HUES48 (cell line): ENCODE measurements around the gene PNMA5.
"Not testable (repeated sequence)": the region's sequence is repeated elsewhere in the genome, so short reads cannot be mapped to it uniquely, and the experiment has no call there.

Experiments used
- H3K27ac ChIP-seq: one replicate; pipeline ENCODE4 v1.7.0; 2013; ENCODE audit warnings: low read depth, low read length, inconsistent platforms
- H3K27me3 ChIP-seq: 2 replicates; pipeline ENCODE4 v1.6.1; 2013; ENCODE audit warnings: mild to moderate bottlenecking, low read length; ENCODE audit not compliant: control insufficient read depth, insufficient read depth
- H3K36me3 ChIP-seq: 2 replicates; pipeline ENCODE4 v1.6.1; 2013; ENCODE audit warnings: low read length; ENCODE audit not compliant: control insufficient read depth, insufficient read depth
- H3K4me1 ChIP-seq: 2 replicates; pipeline ENCODE4 v1.6.1; 2013; ENCODE audit warnings: mild to moderate bottlenecking, low read length; ENCODE audit not compliant: control insufficient read depth, insufficient read depth
- H3K4me3 ChIP-seq: 2 replicates; pipeline ENCODE4 v1.5.1; 2013; ENCODE audit warnings: mild to moderate bottlenecking, low read depth, low read length
- H3K9ac ChIP-seq: 2 replicates; pipeline ENCODE4 v1.6.1; 2013; ENCODE audit warnings: mild to moderate bottlenecking, low read depth, low read length, moderate library complexity
- H3K9me3 ChIP-seq: 2 replicates; pipeline ENCODE4 v1.6.1; 2013; ENCODE audit warnings: low read length; ENCODE audit not compliant: control insufficient read depth, insufficient read depth

Gene PNMA5

DNA sequence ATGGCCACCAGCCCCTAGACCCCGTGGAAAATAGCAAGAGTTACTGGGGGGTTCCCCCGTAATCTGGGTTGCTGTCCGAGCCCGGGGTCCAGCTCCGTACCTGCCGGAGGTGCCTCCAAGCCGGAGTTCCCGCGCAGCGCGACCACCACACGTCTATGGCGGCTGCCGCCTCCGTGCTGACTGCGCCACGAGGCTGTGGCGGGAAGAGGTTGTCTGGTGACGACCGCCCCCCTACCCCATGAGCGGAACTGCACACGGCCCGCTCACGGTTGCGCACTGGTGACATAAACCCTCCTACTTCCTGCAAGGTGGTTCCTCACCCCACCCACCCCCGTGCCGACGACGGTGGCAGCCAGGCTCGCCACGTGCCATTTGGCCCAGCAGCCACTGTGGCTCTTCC, at the start of gene PNMA5:
PNMA5 (minus strand) TSS at position 184 of the 400 bp plus-strand sequence. CDS start 2,518 bp downstream, outside the sequence.
- Histone ChIP-seq H3K4me3 (no peak within 1 kb of the TSS), H3K4me1 (no peaks in the 10 kb centered on the region), H3K36me3 (no peaks in the 10 kb centered on the region), H3K9me3 (peaks cover 20% of the 10 kb centered on the region), H3K9ac (no peak within 1 kb of the TSS), H3K27me3 (no peaks in the 10 kb centered on the region), H3K27ac (no peak within 1 kb of the TSS)

DNA sequence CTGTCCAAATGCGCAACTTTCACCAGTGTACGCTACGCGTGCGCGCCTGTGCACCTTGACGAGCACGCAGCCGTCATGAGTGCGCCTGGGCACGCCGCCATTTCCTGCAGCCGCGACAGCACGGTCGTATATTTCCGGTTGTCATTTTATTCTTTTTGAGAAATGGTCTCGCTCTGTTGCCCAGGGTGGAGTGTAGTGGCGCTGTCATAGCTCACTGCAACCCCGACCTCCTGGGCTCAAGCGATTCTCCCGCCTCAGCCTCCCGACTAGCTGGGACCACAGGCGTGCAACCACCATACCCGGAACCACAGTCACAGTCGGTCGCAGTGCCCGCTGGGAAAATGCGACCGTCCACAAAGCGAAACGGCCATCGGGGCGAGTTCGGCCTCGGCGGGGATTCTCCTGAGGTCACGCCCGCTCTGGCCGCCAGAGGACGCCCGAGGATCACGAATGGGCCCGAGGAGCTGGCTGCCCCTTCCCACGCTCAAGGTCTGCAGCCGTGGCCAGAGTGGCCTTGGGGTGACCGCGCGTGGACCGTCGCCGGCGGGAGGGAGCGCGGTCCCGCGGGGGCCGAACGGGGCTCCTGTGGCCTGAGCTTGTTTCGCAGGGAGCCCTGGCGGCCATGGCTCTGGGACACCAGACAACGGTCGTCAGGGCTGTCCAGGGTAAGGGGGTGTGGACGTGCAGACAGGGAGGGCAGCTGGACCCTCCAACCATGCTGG, 38.6 kb upstream of the PNMA5 start:
- Histone ChIP-seq H3K4me3 (peak overlapping the region; percentile 38; the same call in 1 of the 2 replicates), H3K27me3 (no peaks in the 10 kb centered on the region), H3K9ac (no peak overlapping the region), H3K4me1 (no peaks in the 10 kb centered on the region), H3K27ac (no peak overlapping the region), H3K36me3 (no peaks in the 10 kb centered on the region), H3K9me3 (peaks cover 47% of the 10 kb centered on the region)

- H3K27me3 ChIP-seq, result no peaks in the 10 kb centered on the region
- no peak overlapping the region for H3K4me3 ChIP-seq
- H3K9ac ChIP-seq, result no peak overlapping the region
- H3K9me3 ChIP-seq, result peaks cover 39% of the 10 kb centered on the region
- no peak overlapping the region for H3K27ac ChIP-seq
- H3K36me3 ChIP-seq, result no peaks in the 10 kb centered on the region
- no peaks in the 10 kb centered on the region for H3K4me1 ChIP-seq
These were observed 36.9 kb upstream of the PNMA5 start for GRCh38 chrX:153030801-153031200.

GRCh38 chrX:153029875-153030274, 36.0 kb upstream of the PNMA5 start:
- Histone ChIP-seq H3K27me3 (no peaks in the 10 kb centered on the region), H3K27ac (no peak overlapping the region), H3K9me3 (peaks cover 38% of the 10 kb centered on the region), H3K9ac (no peak overlapping the region), H3K4me1 (no peaks in the 10 kb centered on the region), H3K36me3 (no peaks in the 10 kb centered on the region), H3K4me3 (no peak overlapping the region)

GRCh38 chrX:153029162-153029561, 35.2 kb upstream of the PNMA5 start:
- H3K36me3 ChIP-seq, result no peaks in the 10 kb centered on the region
- H3K27me3 ChIP-seq, result no peaks in the 10 kb centered on the region
- no peak overlapping the region for H3K27ac ChIP-seq
- no peak overlapping the region for H3K4me3 ChIP-seq
- H3K4me1 ChIP-seq, result no peaks in the 10 kb centered on the region
- H3K9me3 ChIP-seq, result peaks cover 38% of the 10 kb centered on the region
- H3K9ac ChIP-seq, result no peak overlapping the region

DNA sequence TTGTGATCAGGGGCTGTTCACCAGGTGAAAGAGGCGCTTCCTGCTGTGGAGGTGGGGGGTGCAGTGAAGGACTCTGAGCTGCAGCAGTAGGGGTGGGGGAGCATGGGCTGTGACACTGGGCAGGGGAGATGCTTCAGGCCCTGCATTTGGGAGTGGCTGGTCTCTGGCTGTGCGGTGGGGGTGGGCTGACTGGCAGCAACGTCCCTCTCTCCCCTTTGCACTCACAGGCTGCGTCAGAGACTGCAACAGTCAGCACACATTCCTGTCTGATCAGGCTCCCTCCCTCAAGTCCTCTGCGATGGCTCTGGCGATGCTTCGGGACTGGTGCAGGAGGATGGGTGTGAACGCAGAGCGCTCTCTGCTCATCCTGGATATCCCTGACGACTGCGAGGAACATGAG, 34.6 kb upstream of the PNMA5 start:
- H3K4me1 ChIP-seq, H3K27ac ChIP-seq, H3K9ac ChIP-seq, H3K27me3 ChIP-seq, H3K4me3 ChIP-seq, H3K36me3 ChIP-seq: not testable (repeated sequence)
- peaks cover 39% of the 10 kb centered on the region for H3K9me3 ChIP-seq

DNA sequence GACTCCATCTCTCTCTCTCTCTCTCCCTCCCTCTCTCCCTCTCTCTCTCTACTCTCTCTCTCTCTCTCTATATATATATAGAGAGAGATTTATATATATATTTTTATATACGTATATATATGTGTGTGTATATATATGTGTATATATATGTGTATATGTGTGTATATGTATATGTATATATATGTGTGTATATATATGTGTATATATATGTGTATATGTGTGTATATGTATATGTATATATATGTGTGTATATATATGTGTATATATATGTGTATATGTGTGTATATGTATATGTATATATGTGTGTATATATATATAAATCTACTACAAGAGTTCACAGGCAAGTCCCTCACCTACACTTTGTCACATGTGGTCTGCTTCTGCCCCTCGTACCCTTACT, 32.6 kb upstream of the PNMA5 start:
- H3K27ac ChIP-seq, H3K4me3 ChIP-seq, H3K4me1 ChIP-seq, H3K9ac ChIP-seq, H3K36me3 ChIP-seq, H3K27me3 ChIP-seq: not testable (repeated sequence)
- peaks cover 40% of the 10 kb centered on the region for H3K9me3 ChIP-seq

DNA sequence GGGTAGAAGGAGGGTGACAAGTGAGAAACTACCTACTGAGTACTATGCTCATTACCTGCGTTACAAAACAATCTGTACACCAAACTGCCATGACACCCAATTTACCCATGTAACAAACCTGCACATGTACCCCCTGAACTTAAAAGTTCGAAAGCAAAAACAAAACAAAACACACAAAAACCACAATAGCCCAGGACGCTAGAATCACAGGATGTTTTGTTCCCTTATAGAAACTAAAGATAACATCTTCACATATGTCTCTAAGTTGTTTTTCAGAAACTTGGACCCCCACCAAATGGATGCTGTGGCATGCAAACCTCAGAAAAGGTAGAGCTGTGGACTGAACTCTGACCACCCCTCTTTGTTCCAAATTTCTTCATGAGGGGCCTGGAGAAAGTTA, 25.2 kb upstream of the PNMA5 start:
- Histone ChIP-seq H3K36me3 (no peaks in the 10 kb centered on the region), H3K4me3 (no peak overlapping the region), H3K27me3 (no peaks in the 10 kb centered on the region; the same call in 1 of the 2 replicates), H3K4me1 (no peaks in the 10 kb centered on the region), H3K9ac (no peak overlapping the region), H3K27ac (no peak overlapping the region), H3K9me3 (peaks cover 40% of the 10 kb centered on the region)

DNA sequence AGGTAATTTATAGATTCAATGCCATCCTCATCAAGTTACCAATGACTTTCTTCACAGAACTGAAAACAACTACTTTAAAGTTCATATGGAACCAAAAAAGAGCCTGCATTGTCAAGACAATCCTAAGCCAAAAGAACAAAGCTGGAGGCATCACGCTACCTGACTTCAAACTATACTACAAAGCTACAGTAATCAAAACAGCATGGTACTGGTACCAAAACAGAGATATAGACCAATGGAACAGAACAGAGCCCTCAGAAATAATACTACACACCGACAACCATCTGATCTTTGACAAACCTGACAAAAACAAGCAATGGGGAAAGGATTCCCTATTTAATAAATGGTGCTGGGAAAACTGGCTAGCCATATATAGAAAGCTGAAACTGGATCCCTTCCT, 23.3 kb upstream of the PNMA5 start:
- H3K9ac ChIP-seq, H3K4me1 ChIP-seq, H3K36me3 ChIP-seq, H3K27ac ChIP-seq, H3K27me3 ChIP-seq, H3K4me3 ChIP-seq: not testable (repeated sequence)
- H3K9me3 ChIP-seq, result peaks cover 44% of the 10 kb centered on the region

DNA sequence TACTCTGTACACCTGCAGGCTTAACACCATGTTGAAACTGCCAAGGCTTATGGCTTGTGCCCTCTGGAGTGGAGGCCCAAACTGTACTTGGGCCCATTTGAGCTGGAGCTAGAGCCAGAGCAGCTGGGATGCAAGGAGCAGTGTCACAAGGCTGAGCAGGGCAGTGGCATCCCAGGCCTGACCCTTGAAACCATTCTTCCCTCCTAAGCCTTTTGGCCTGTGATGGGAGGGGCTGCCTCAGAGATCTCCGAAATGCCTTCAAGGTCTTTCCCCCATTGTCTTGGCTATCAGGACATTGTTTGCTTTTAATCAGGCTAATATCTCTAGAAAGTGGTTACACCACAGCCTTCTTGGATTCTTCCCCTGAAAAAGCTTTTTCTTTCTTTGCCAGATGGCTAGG, 10.9 kb upstream of the PNMA5 start:
- no peak overlapping the region for H3K27ac ChIP-seq
- H3K4me1 ChIP-seq, result no peaks in the 10 kb centered on the region
- H3K27me3 ChIP-seq, result no peaks in the 10 kb centered on the region
- H3K36me3 ChIP-seq, result no peaks in the 10 kb centered on the region
- peaks cover 76% of the 10 kb centered on the region for H3K9me3 ChIP-seq
- no peak overlapping the region for H3K9ac ChIP-seq
- H3K4me3 ChIP-seq, result no peak overlapping the region

DNA sequence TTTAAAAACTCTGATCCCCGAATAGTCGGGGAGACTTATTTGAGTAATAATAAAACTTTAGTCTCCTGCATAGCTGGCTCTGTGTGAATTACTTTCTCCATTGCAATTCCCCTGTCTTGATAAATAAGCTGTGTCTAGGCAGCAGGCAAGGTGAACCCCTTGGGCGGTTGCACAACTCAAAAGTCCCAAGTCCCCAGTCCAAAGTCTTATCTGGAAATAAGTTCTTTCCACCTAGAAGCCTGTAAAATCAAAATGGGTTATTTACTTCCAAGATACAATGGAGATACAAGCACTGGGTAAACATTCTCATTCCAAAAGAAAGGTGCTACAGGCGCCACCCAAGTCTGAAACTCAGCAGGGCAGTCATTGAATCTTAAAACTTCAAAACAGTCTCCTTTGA, 10.1 kb upstream of the PNMA5 start:
- Histone ChIP-seq H3K36me3 (no peaks in the 10 kb centered on the region), H3K27ac (no peak overlapping the region), H3K9ac (no peak overlapping the region), H3K9me3 (peaks cover 72% of the 10 kb centered on the region), H3K4me3 (no peak overlapping the region), H3K27me3 (no peaks in the 10 kb centered on the region), H3K4me1 (no peaks in the 10 kb centered on the region)
